HepG2 (cell line): Measurements from ENCODE around the gene FIBIN.

Source experiments
- ZFP62 ChIP-seq: sonication (generic); formaldehyde crosslinking; IDR thresholded peaks from 2 replicates; pipeline ENCODE4 v1.4.0; 2020; ENCODE audit warnings: missing genetic modification reagents
- ZNF530 ChIP-seq: sonication (generic); formaldehyde crosslinking; IDR thresholded peaks from 2 replicates; pipeline ENCODE4 v1.5.0; 2020; ENCODE audit warnings: low read depth, mild to moderate bottlenecking, missing genetic modification reagents

- no peak for TF ChIP-seq ZNF530 (CRISPR knock-in tag)
- TF ChIP-seq ZFP62 (CRISPR knock-in tag): no peak
Observed at GRCh38 chr11:26953770-26954392, 40.0 kb upstream of the FIBIN start.
